ENCODE measurements around the gene MED9.

DNA sequence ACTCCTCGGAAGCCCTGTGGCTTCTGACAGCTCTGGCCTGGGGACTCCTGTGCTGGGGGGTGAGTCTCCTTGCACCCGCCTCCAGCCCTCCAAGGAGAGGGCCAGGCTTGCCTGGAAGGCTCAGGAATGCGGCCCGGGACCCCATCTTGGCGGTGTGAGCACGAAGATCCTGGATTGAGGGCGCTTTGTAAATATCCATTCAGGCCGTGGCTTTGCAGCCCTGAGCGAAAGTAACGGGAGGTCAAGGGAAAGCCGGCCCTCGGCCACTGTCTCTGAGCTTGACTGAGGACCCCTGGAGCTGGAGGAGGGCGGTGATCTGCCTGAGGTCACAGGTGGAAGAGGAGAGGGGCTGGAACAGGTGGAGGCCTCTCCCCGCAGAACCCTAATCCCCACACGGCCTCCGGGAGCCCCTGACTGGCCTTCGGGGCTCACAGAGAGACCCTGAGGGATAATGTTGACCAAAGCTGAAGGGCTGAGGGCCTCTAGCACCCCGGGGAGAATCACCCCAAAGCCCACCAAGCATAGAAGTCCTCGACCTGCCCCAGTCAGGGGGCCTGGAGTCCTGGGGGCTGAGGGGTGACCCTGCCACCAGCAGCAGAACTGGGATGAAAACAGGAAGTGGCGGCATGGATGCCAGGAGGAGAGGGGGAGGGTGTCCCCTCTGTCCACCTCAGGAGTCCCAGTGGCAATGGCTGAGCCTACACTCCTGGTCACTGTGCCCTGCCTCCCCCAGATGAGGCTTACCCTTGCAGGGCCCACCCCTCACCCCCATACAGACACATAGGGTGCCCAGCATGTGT, 27.7 kb downstream of the MED9 start:
- TF ChIP-seq, protein P1, sequence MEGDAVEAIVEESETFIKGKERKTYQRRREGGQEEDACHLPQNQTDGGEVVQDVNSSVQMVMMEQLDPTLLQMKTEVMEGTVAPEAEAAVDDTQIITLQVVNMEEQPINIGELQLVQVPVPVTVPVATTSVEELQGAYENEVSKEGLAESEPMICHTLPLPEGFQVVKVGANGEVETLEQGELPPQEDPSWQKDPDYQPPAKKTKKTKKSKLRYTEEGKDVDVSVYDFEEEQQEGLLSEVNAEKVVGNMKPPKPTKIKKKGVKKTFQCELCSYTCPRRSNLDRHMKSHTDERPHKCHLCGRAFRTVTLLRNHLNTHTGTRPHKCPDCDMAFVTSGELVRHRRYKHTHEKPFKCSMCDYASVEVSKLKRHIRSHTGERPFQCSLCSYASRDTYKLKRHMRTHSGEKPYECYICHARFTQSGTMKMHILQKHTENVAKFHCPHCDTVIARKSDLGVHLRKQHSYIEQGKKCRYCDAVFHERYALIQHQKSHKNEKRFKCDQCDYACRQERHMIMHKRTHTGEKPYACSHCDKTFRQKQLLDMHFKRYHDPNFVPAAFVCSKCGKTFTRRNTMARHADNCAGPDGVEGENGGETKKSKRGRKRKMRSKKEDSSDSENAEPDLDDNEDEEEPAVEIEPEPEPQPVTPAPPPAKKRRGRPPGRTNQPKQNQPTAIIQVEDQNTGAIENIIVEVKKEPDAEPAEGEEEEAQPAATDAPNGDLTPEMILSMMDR (IDR thresholded peaks at IDR 0.05; ENCODE audit: low read depth, low read length, poor library complexity, severe bottlenecking): no peak
- TF ChIP-seq EZH2phosphoT487 (IDR thresholded peaks at IDR 0.05; ENCODE audit: borderline replicate concordance, low read length): no peak
